GM06990 (cell line): ENCODE measurements around the gene RAD50.
A peak's percentile ranks its signal among the peaks of the same experiment; 100 is the strongest.
"Not testable (repeated sequence)": the region's sequence is repeated elsewhere in the genome, so short reads cannot be mapped to it uniquely, and the experiment has no call there.

ENCODE experiments used
- DNase-seq: peaks from one replicate; pipeline ENCODE4 v3.0.0-alpha.2; 2011; ENCODE audit not compliant: insufficient read length; ENCODE audit errors: extremely low read depth
- H3K27me3 ChIP-seq: replicated peaks from 2 replicates; pipeline ENCODE4 v1.6.0; 2011; ENCODE audit warnings: low read length; ENCODE audit not compliant: control insufficient read depth, insufficient read depth
- H3K36me3 ChIP-seq: 2 replicates; pipeline ENCODE4 v1.5.1; 2011; ENCODE audit warnings: low read length; ENCODE audit not compliant: control insufficient read depth, insufficient read depth
- H3K4me3 ChIP-seq: replicated peaks from 2 replicates; pipeline ENCODE4 v1.5.1; 2011; ENCODE audit warnings: low read depth, mild to moderate bottlenecking, control low read depth, low read length
- CTCF ChIP-seq: IDR thresholded peaks from 2 replicates; pipeline ENCODE4 v1.5.1; 2011; ENCODE audit warnings: low read length, control low read depth, mild to moderate bottlenecking, inconsistent platforms; ENCODE audit not compliant: insufficient read depth, poor library complexity, severe bottlenecking

The RAD50 gene

DNA sequence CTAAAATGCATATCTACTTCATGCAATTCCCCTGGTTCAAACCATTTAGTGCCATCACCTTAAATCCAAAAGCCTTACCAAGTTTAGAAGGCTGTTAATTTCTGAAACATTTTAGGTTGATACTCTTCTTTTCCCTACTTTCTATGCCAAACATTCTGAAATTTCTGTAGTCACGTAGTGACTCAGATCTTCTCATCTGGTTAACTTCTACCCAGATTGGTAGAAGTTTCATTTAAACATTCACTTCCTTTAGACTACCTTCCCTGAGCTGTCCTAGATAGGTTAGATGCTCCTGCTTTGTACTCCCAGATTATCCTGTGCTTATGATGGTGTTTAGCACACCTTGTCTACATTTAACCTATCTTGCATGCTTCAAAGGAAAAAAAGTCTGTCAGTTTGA, 9.9 kb downstream of the RAD50 start:
- H3K27me3 ChIP-seq, result no peaks in the 10 kb centered on the region
- H3K36me3 ChIP-seq, result peaks cover 8% of the 10 kb centered on the region
- H3K4me3 ChIP-seq, result no peak overlapping the region
- no peak for DNase-seq
- no peak for TF ChIP-seq CTCF

- DNase-seq, result no peak
- no peak for TF ChIP-seq CTCF
- H3K36me3 ChIP-seq, result peaks cover 2% of the 10 kb centered on the region; the same call in 1 of the 2 replicates
- no peak overlapping the region for H3K4me3 ChIP-seq
- no peaks in the 10 kb centered on the region for H3K27me3 ChIP-seq
These were observed 19.3 kb downstream of the RAD50 start for GRCh38 chr5:132576123-132576522.

DNA sequence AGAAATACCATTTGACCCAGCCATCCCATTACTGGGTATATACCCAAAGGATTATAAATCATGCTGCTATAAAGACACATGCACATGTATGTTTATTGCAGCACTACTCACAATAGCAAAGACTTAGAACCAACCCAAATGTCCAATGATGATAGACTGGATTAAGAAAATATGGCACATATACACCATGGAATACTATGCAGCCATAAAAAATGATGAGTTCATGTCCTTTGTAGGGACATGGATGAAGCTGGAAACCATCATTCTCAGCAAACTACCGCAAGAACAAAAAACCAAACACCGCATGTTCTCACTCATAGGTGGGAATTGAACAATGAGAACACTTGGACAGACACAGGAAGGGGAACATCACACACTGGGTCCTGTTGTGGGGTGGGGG, 27.8 kb downstream of the RAD50 start:
- DNase-seq, H3K36me3 ChIP-seq: not testable (repeated sequence)

GRCh38 chr5:132586063-132586462, 29.3 kb downstream of the RAD50 start:
- Histone ChIP-seq H3K4me3 (no peak overlapping the region), H3K27me3 (no peaks in the 10 kb centered on the region), H3K36me3 (peaks cover 1% of the 10 kb centered on the region)
- TF ChIP-seq CTCF, result no peak
- no peak for DNase-seq

More for the DNA sequence above, 27.8 kb downstream of the RAD50 start:
- not testable (repeated sequence) for H3K4me3 ChIP-seq, H3K27me3 ChIP-seq

GRCh38 chr5:132589467-132589866, 32.7 kb downstream of the RAD50 start:
- no peak for TF ChIP-seq CTCF
- no peaks in the 10 kb centered on the region for H3K27me3 ChIP-seq
- H3K4me3 ChIP-seq, result no peak overlapping the region
- H3K36me3 ChIP-seq, result peaks cover 5% of the 10 kb centered on the region
- no peak for DNase-seq

DNA sequence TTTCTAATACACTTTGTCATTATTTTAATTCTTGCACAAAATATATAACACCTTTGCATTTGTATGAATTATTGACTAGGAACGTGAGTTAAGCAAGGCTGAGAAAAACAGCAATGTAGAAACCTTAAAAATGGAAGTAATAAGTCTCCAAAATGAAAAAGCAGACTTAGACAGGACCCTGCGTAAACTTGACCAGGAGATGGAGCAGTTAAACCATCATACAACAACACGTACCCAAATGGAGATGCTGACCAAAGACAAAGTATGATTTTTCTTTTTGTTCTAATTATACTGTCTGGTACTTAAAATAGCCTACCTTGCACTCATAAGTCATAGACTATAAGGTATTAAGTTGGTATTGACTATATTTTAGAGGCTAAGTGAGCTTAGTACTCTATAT, 34.4 kb downstream of the RAD50 start:
- peaks cover 9% of the 10 kb centered on the region for H3K36me3 ChIP-seq
- no peak overlapping the region for H3K4me3 ChIP-seq
- peak; percentile 22 for TF ChIP-seq CTCF
- no peak for DNase-seq
- no peaks in the 10 kb centered on the region for H3K27me3 ChIP-seq
